Activated naive CD4-positive, alpha-beta T cell treated with anti-CD3 and anti-CD28 coated beads, Interleukin-2, amount 10 ng/mL, durations not matched to agents 7 days and 5 days (primary cell): ENCODE measurements around the gene MTIF3.
A peak's percentile ranks its signal among the peaks of the same experiment; 100 is the strongest.

Experiments used
- CTCF ChIA-PET: fragments of 350-600 bp; sonication (Branson Sonifier 250); formaldehyde crosslinking; loops from one replicate; lab custom pipeline; 2021; ENCODE audit warnings: antibody characterized with exemption; lab: Charles Lee
- DNase-seq: peaks from one replicate; pipeline ENCODE4 v3.0.0-alpha.2; 2020
- H3K27ac Mint-ChIP-seq: one replicate; pipeline ENCODE4 v1.8.0; 2021; ENCODE audit warnings: mild to moderate bottlenecking, moderate library complexity, mixed read lengths
- H3K27me3 Mint-ChIP-seq: one replicate; pipeline ENCODE4 v1.8.0; 2021; ENCODE audit warnings: mild to moderate bottlenecking, mixed read lengths
- H3K36me3 Mint-ChIP-seq: one replicate; pipeline ENCODE4 v1.8.0; 2021; ENCODE audit warnings: mixed read lengths
- H3K4me1 Mint-ChIP-seq: one replicate; pipeline ENCODE4 v1.8.0; 2021; ENCODE audit warnings: mixed read lengths
- H3K4me3 Mint-ChIP-seq: one replicate; pipeline ENCODE4 v1.8.0; 2021; ENCODE audit warnings: mild to moderate bottlenecking, moderate library complexity, mixed read lengths
- H3K9me3 Mint-ChIP-seq: one replicate; pipeline ENCODE4 v1.8.0; 2021; ENCODE audit warnings: mixed read lengths

MTIF3 gene, protein sequence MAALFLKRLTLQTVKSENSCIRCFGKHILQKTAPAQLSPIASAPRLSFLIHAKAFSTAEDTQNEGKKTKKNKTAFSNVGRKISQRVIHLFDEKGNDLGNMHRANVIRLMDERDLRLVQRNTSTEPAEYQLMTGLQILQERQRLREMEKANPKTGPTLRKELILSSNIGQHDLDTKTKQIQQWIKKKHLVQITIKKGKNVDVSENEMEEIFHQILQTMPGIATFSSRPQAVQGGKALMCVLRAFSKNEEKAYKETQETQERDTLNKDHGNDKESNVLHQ

DNA sequence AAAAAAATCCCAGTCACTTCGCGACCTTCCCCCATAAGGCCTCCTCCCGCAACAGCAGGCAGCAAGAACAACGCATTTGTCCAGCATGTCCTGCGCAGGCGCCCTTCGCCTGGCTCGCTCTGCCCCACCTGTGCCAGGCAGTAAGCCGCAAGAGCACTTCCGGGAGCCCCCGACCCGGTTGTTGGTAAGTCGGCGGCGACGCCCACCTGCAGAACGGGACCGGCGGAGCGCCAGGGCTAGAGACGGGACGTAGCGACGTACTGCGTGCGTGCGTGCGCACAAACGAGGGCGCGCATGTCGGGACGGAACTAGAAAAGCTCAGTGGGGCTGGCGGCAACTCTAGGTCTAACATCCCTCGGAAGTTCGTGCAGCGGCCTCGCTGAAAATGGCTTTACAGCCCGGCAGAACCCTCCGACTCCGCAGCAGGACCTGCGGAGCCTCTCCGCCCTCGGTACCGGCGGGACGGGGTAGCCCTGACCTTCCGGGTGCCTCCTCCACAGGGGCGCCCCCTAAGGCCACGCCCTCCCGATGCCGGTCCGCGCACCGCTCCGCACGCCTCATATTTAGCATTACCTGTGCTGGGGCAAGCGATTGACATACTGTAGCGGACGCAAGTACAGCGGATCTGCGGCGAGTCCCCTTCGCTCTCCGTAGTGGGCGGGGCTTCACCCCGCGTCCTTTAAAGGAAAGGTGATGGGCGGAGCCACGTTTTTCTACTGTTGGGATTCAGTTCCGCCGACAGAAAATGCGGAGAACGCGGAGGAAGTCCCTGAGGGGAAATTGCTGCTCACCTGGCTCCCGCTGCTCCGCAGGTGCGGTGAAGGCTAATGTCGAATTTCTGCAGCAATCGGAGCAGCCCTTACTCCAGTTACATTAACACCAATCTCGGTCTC is at the start of gene MTIF3:
Gene MTIF3 (minus strand): TSS at position 629 of the 893 bp plus-strand sequence. CDS start 10,116 bp downstream, outside the sequence.
- DNase-seq: peak; percentile 97
- Mint-ChIP-seq H3K36me3 (peaks cover 23% of the 10 kb centered on the region), H3K4me1 (peaks cover 64% of the 10 kb centered on the region), H3K9me3 (no peaks in the 10 kb centered on the region), H3K4me3 (peak within 1 kb of the TSS; percentile 92), H3K27me3 (no peaks in the 10 kb centered on the region), H3K27ac (peak within 1 kb of the TSS; percentile 97)
- CTCF ChIA-PET: interaction anchor here (1.0 to 1.4 kb wide), 2 partner anchors 44 to 47 kb away, joined by 3 read pairs; no protein-coding TSS in a partner anchor

DNA sequence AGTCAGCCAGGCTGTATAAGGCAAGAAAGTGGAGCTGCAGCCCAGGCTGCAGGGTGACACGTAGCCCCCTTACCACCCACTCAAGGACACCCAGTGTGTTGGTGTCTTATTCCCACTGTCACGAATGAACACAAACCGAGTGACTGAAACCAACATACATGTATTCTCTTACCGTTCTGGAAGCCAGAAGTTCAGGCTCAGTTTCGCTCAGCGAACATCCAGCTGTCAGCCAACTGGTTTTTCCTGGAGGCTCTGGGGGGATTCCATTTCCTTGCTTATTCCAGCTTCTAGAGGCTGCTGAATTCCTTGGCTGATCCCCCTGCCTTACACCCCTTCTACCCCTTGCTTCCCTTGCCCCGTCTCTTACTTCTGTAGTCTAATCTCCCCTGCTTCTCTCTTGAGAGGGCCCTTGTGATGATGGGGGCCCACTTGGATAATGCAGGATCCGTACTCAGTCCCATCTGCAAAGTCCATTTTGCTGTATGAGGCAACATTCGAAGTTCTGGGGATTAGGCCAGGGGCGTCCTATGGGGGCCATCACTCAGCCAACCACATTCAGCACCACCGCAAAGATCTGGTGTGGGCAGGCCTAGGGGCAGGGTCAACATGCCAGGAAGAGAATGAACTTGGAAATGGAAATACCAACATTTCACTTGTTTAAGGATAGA is 47.3 kb upstream of the MTIF3 start:
- Mint-ChIP-seq H3K27ac (no peak overlapping the region), H3K4me1 (no peaks in the 10 kb centered on the region), H3K9me3 (no peaks in the 10 kb centered on the region), H3K36me3 (no peaks in the 10 kb centered on the region), H3K4me3 (no peak overlapping the region), H3K27me3 (no peaks in the 10 kb centered on the region)
- CTCF ChIA-PET: interaction anchor here (1.0 to 1.1 kb wide), 2 partner anchors 33 to 273 kb away, joined by 3 to 5 read pairs; no protein-coding TSS in a partner anchor
- DNase-seq: no peak

DNA sequence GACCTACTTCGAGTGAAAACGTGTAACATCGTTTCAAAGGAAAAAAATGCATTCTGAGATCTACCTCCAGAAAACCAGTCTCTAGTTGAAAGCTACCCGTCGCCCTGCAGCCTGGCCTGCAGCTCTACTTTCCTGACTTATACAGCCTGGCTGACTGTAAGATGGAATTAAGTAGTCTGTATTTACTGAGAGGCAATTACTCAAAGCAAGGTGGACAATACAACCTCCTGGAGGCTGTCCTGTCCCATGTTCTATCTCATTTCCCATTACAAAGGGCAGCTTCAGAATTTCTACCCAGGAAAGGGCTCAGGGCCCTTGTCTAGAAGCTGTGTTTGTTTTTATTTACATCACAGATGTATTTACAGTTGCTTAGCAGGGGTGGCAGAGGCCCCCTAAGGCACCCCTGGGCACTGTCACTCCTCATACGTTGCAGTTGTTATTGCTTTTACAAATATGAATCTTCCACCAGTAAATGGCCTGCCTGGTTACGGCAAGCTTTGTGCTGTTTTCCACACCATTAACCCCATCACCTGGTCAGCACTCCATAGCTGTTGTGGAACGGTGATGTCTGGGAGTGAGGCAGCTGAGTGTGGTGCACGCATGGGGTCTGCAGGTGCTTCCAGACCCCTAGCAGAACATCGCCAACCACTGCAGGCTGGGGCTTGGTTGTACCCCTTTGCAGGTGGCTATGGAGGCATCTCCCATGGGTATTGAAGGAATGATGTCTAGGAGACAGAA is 46.3 kb upstream of the MTIF3 start:
- H3K4me1 Mint-ChIP-seq: no peaks in the 10 kb centered on the region

DNA sequence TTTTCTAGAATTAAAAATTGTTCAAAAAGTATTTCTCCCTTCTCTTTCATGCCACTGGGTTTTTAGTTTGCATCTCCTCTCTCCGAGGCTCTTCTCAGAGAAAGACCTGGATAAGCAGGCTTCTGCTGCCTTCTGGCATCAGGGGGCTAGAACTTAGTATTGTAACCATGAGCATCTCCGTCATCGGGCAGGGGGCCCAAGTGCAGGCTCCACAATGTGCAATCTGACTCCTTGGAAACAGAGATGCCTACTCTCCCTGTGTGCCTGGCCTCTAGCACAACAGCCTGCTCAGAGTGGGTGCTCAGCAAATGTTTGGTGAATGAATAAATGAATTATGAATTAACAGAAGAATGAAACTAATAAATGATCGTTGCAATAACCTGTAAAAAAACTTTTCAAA is 45.6 kb upstream of the MTIF3 start:
- H3K36me3 Mint-ChIP-seq: no peaks in the 10 kb centered on the region
- CTCF ChIA-PET: no interaction called here
- H3K27me3 Mint-ChIP-seq: no peaks in the 10 kb centered on the region
- no peak for DNase-seq
- no peak overlapping the region for H3K27ac Mint-ChIP-seq
- no peak overlapping the region for H3K4me3 Mint-ChIP-seq
- no peaks in the 10 kb centered on the region for H3K4me1 Mint-ChIP-seq
- no peaks in the 10 kb centered on the region for H3K9me3 Mint-ChIP-seq

More for the DNA sequence above, 46.3 kb upstream of the MTIF3 start:
- Mint-ChIP-seq H3K27ac (no peak overlapping the region), H3K9me3 (no peaks in the 10 kb centered on the region), H3K27me3 (no peaks in the 10 kb centered on the region), H3K36me3 (no peaks in the 10 kb centered on the region), H3K4me3 (no peak overlapping the region)
- DNase-seq: no peak
- CTCF ChIA-PET: interaction anchor here (1.0 to 1.1 kb wide), 2 partner anchors 34 to 274 kb away, joined by 3 to 5 read pairs; no protein-coding TSS in a partner anchor

DNA sequence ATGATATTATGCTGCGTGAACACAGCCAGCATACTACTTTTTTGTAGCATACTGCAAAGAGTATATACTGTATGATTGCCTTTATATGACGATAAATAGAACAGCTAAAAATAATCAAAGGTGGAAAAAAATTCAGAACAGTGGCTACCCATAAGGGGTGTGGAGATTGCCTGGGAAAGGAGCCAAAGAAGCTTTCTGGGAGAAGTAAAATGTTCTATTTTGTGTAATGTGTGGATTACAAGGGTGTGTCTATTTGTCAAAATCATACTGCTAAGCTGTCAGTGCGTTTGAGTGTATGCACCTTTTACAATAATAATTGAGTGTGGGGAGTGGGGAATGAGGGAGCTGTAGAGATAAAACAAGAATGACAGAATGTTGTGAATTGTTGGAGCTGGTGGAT is 45.2 kb upstream of the MTIF3 start:
- no peak for DNase-seq
- Mint-ChIP-seq H3K4me1 (no peaks in the 10 kb centered on the region), H3K4me3 (no peak overlapping the region), H3K9me3 (no peaks in the 10 kb centered on the region), H3K36me3 (no peaks in the 10 kb centered on the region), H3K27me3 (no peaks in the 10 kb centered on the region), H3K27ac (no peak overlapping the region)
- CTCF ChIA-PET: no interaction called here

DNA sequence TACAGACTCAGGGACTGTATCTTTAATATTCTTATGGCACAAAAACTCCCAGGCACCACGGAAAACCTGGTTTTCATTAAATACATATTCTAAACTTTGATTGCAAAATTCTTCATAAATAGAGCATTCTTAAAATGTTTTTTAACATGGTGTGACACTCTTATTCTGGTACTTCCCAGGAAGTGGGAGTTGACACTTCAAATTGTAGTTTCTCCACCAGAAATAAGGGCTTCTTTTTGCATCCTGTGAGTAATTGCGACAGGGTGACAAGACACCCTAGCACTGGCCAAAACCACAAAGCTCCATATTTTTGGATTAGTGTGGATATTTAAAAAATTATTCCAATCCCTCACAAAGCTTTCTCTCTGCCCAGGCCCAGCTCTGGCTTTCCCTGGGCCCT is 43.6 kb upstream of the MTIF3 start:
- Mint-ChIP-seq H3K27ac (no peak overlapping the region), H3K27me3 (no peaks in the 10 kb centered on the region), H3K9me3 (no peaks in the 10 kb centered on the region), H3K4me1 (no peaks in the 10 kb centered on the region), H3K4me3 (no peak overlapping the region), H3K36me3 (no peaks in the 10 kb centered on the region)
- DNase-seq: no peak
- CTCF ChIA-PET: interaction anchor here (0.7 kb wide), 1 partner anchor 42 kb away, joined by 3 read pairs; no protein-coding TSS in a partner anchor

DNA sequence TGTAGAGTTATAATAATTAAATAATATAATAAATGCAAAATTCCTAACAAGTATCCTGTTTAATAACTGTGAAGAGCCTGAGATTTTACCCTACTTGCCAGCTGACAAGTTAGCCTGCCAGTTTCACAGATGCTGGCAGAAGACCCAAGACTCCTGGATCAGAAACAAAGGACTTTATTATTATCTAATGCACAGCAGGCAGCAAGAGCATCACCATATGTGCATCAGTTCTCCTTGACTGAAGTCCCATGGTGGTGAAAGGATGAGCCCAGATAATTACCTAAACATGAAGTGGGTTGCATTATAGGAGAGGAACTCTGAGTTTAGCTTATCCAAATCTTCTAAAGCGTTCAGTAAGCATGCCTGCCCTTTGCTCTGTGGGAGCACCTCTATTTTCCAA is 39.1 kb upstream of the MTIF3 start:
- Mint-ChIP-seq H3K27me3 (no peaks in the 10 kb centered on the region), H3K36me3 (no peaks in the 10 kb centered on the region), H3K9me3 (no peaks in the 10 kb centered on the region), H3K27ac (no peak overlapping the region), H3K4me1 (no peaks in the 10 kb centered on the region), H3K4me3 (no peak overlapping the region)
- no peak for DNase-seq
- CTCF ChIA-PET: no interaction called here

DNA sequence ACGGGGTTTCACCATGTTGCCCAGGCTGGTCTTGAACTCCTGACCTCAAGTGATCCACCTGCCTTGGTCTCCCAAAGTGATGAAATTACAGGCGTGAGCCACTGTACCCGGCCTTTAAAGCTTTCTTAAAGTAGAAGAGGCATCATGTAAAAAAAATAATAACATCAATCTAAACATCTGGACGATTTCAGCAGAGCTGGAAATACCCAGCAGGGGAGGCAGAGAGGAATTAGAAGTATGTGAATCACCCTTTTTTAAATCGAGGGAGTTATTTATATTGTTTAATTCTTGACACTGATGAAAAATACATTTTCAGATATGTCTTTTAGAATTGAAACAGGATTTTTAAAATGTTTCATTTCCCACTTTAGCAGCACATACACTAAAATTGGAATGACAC is 37.4 kb upstream of the MTIF3 start:
- H3K4me3 Mint-ChIP-seq: no peak overlapping the region
- no peak for DNase-seq
- H3K27ac Mint-ChIP-seq: no peak overlapping the region
- H3K27me3 Mint-ChIP-seq: peaks cover 9% of the 10 kb centered on the region
- H3K36me3 Mint-ChIP-seq: no peaks in the 10 kb centered on the region
- H3K9me3 Mint-ChIP-seq: no peaks in the 10 kb centered on the region
- peaks cover 4% of the 10 kb centered on the region for H3K4me1 Mint-ChIP-seq
- CTCF ChIA-PET: no interaction called here

DNA sequence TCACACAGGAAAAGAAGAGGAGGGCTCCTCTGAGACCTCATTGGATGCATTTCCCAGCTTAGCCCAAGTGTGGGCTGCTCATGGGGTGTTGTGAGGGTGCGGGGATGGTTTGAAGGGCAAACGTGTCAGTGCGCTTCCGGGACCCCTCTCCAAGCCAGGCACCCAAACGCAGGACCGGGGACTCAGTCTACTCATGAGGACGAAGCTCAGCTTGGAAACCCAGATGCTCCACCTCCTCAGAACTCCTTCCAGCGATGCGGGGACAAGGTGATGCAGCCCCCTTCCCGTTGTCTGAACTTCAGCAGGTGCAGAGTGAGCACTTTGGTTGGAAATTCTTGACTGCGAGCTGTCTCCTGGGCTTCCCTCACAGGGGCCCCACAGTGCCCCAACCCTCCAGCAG is 33.1 kb upstream of the MTIF3 start:
- Mint-ChIP-seq H3K27me3 (peaks cover 19% of the 10 kb centered on the region), H3K4me1 (peaks cover 7% of the 10 kb centered on the region), H3K4me3 (no peak overlapping the region), H3K36me3 (no peaks in the 10 kb centered on the region), H3K27ac (no peak overlapping the region), H3K9me3 (no peaks in the 10 kb centered on the region)
- CTCF ChIA-PET: no interaction called here
- DNase-seq: no peak

DNA sequence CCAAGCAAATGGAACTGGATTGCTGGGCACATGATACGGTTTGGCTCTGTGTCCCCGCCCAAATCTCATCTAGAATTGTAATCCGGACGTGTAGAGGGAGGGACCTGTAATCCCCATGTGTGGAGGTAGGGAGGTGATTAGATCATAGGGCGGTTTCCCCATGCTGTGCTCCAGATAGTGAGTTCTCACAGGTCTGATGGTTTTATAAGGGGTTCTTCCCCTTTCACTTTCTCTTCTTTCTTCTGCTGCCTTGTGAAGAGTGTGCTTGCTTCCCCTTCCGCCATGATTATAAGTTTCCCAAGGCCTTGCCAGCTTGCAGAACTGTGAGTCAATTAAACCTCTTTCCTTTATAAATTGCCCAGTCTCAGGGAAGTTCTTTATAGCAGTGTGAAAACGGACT is 32.6 kb upstream of the MTIF3 start:
- DNase-seq: no peak
- H3K36me3 Mint-ChIP-seq: no peaks in the 10 kb centered on the region
- no peak overlapping the region for H3K27ac Mint-ChIP-seq
- H3K27me3 Mint-ChIP-seq: peaks cover 19% of the 10 kb centered on the region
- H3K4me3 Mint-ChIP-seq: no peak overlapping the region
- CTCF ChIA-PET: interaction anchor here (1.2 kb wide), 1 partner anchor 121 kb away, joined by 3 read pairs; no protein-coding TSS in a partner anchor
- H3K9me3 Mint-ChIP-seq: no peaks in the 10 kb centered on the region
- H3K4me1 Mint-ChIP-seq: peaks cover 7% of the 10 kb centered on the region

DNA sequence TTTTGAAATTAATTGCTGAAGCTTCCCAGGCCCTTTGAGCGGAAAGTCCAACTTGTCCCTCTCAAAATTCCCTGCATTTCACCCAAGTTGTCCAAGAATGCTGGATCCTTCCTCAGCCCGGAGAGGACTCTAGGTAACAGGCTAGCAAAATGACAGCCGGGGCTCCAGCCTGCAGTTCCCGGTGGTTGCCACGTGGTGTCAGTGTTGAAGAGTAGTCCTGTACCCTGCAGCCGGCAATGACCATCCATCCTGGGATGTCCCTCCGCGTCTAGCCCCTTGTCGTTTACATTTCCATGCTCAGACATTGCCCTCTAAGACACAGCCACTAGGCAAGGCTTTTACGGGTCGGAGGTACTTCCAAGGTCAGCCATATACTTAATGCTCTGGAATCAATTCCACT is 31.4 kb upstream of the MTIF3 start:
- H3K36me3 Mint-ChIP-seq: no peaks in the 10 kb centered on the region
- peak; percentile 45 for DNase-seq
- no peak overlapping the region for H3K27ac Mint-ChIP-seq

DNA sequence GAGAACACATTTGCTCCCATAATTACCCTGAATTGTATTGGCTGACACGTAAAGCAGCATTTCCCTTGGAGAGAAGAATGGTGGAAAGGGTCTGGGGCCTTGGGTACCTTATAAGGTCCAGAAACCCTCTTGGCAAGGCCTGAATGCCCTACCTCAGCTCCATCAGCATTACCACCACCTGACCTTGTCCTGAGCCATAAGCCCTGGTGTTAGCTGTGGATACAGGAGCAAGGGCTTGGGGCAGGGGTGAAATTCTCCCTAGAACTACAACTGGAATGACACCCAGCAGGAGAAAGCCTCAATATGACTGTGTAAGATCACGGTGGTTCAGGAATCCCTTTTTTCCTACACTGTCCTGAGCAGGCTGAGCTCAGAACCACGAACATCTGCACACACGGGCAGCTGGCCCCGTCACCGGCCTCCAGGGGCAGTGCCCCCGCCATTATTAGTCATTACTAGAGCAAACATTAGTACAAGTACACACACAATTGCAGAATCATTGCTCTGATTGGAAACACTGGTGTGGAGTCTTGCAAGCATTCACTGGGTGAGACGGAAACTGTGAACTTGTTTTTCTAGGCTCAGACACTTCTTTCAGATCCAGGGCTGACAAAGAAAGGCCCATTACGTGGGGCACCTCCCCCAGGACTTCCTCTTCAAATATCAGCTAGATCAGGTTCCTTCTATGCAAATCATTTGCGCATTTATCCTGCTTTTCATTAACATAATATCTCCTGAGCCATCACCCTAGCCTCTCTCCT is 26.8 kb upstream of the MTIF3 start:
- Mint-ChIP-seq H3K36me3 (no peaks in the 10 kb centered on the region), H3K27ac (no peak overlapping the region), H3K4me3 (no peak overlapping the region), H3K4me1 (peaks cover 19% of the 10 kb centered on the region), H3K27me3 (peaks cover 11% of the 10 kb centered on the region), H3K9me3 (no peaks in the 10 kb centered on the region)
- DNase-seq: no peak
- CTCF ChIA-PET: interaction anchor here (0.8 to 2.1 kb wide), 3 partner anchors 65 to 349 kb away, joined by 3 to 4 read pairs (median 3); no protein-coding TSS in a partner anchor

More for the DNA sequence above, 31.4 kb upstream of the MTIF3 start:
- H3K4me1 Mint-ChIP-seq: peaks cover 15% of the 10 kb centered on the region
- no peaks in the 10 kb centered on the region for H3K9me3 Mint-ChIP-seq
- CTCF ChIA-PET: interaction anchor here (1.0 to 1.2 kb wide), 2 partner anchors 120 to 345 kb away, joined by 3 to 5 read pairs; no protein-coding TSS in a partner anchor
- peaks cover 19% of the 10 kb centered on the region for H3K27me3 Mint-ChIP-seq
- H3K4me3 Mint-ChIP-seq: no peak overlapping the region
